IPS-20b (cell line): ENCODE results near the gene NUP93.
"Not testable (repeated sequence)": the region's sequence is repeated elsewhere in the genome, so short reads cannot be mapped to it uniquely, and the experiment has no call there.

Experiments
- H3K27ac ChIP-seq: one replicate; pipeline ENCODE4 v1.5.1; 2013; ENCODE audit warnings: low read length
- H3K27me3 ChIP-seq: 2 replicates; pipeline ENCODE4 v1.6.1; 2013; ENCODE audit warnings: mild to moderate bottlenecking, low read length, inconsistent platforms; ENCODE audit not compliant: insufficient read depth
- H3K36me3 ChIP-seq: 2 replicates; pipeline ENCODE4 v1.6.1; 2013; ENCODE audit warnings: low read depth, mild to moderate bottlenecking, inconsistent platforms, low read length, moderate library complexity; ENCODE audit not compliant: insufficient read depth
- H3K4me1 ChIP-seq: 2 replicates; pipeline ENCODE4 v1.6.1; 2013; ENCODE audit warnings: mild to moderate bottlenecking, control low read depth, inconsistent platforms, low read length, moderate library complexity; ENCODE audit not compliant: insufficient read depth
- H3K4me3 ChIP-seq: 2 replicates; pipeline ENCODE4 v1.5.1; 2013; ENCODE audit warnings: mild to moderate bottlenecking, low read length, inconsistent platforms
- H3K9ac ChIP-seq: 2 replicates; pipeline ENCODE4 v1.6.1; 2013; ENCODE audit warnings: low read depth, mild to moderate bottlenecking, inconsistent platforms, low read length, moderate library complexity
- H3K9me3 ChIP-seq: 2 replicates; pipeline ENCODE4 v1.6.1; 2013; ENCODE audit warnings: mild to moderate bottlenecking, low read depth, low read length, inconsistent platforms; ENCODE audit not compliant: insufficient read depth

The NUP93 gene

DNA sequence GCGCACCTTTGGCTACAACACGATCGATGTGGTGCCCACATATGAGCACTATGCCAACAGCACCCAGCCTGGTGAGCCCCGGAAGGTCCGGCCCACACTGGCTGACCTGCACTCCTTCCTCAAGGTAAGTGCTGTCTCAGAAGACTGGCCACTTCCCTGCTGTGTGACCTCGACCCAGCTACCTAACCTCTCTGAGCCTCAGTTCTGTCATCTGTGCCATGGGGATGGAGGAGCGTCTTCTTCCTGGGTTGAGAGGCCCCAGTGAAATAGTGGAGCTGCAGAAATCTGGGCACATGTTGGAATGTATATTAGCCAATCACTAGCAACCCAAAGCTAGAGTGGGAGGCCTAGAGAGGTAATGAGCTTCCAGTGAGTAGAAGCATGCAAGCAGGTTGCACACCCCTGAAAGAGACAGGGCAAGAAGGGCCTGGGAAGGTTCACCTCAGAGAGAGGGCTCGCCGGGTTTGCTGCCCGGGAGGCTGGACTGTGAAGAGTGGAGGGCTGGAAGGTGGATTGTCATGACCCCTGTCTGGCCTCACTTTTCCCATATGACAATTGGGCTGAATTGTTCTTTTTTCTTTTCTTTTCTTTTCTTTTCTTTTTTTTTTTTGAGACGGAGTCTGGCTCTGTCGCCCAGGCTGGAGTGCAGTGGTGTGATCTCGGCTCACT, 135.6 kb downstream of the NUP93 start:
- Histone ChIP-seq H3K27me3 (no peaks in the 10 kb centered on the region), H3K9me3 (no peaks in the 10 kb centered on the region), H3K27ac (no peak overlapping the region), H3K4me3 (no peak overlapping the region), H3K9ac (no peak overlapping the region), H3K4me1 (no peaks in the 10 kb centered on the region; the same call in none of the 2 replicates), H3K36me3 (no peaks in the 10 kb centered on the region)

GRCh38 chr16:56866955-56867830, 137.3 kb downstream of the NUP93 start:
- H3K9me3 ChIP-seq: no peaks in the 10 kb centered on the region

DNA sequence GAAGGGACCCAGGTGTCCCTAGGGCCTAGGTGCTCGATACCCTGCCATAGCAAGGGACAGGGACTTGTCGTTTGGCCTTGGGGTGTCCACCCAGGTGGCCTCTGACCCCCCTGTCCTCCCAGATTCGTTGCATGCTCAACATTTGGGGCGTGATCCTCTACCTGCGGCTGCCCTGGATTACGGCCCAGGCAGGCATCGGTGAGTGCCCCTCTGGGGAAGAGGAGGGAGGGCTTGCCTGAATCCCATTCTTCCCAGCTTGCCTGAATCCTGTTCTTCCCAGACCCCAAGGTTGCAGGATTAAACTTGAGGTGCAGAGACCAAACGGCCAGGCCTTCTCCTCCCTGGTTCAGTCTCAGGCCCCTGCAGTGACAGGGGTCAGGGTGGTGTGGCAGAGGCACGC, 138.2 kb downstream of the NUP93 start:
- Histone ChIP-seq H3K4me1 (no peaks in the 10 kb centered on the region), H3K27ac (no peak overlapping the region), H3K4me3 (no peak overlapping the region), H3K27me3 (no peaks in the 10 kb centered on the region), H3K36me3 (no peaks in the 10 kb centered on the region), H3K9ac (no peak overlapping the region), H3K9me3 (no peaks in the 10 kb centered on the region)

More at GRCh38 chr16:56866955-56867830, 137.3 kb downstream of the NUP93 start:
- H3K27me3 ChIP-seq: no peaks in the 10 kb centered on the region
- H3K27ac ChIP-seq: no peak overlapping the region
- no peak overlapping the region for H3K9ac ChIP-seq
- H3K4me3 ChIP-seq: no peak overlapping the region
- no peaks in the 10 kb centered on the region for H3K36me3 ChIP-seq
- H3K4me1 ChIP-seq: no peaks in the 10 kb centered on the region

- not testable (repeated sequence) for H3K9me3 ChIP-seq, H3K27me3 ChIP-seq, H3K9ac ChIP-seq, H3K36me3 ChIP-seq, H3K4me1 ChIP-seq, H3K27ac ChIP-seq, H3K4me3 ChIP-seq
Measured at GRCh38 chr16:56868766-56869165, 138.8 kb downstream of the NUP93 start.

GRCh38 chr16:56869513-56870275, 139.8 kb downstream of the NUP93 start:
- Histone ChIP-seq H3K27me3 (no peaks in the 10 kb centered on the region), H3K4me3 (no peak overlapping the region), H3K36me3 (no peaks in the 10 kb centered on the region), H3K9ac (no peak overlapping the region), H3K4me1 (no peaks in the 10 kb centered on the region), H3K9me3 (no peaks in the 10 kb centered on the region), H3K27ac (no peak overlapping the region)

DNA sequence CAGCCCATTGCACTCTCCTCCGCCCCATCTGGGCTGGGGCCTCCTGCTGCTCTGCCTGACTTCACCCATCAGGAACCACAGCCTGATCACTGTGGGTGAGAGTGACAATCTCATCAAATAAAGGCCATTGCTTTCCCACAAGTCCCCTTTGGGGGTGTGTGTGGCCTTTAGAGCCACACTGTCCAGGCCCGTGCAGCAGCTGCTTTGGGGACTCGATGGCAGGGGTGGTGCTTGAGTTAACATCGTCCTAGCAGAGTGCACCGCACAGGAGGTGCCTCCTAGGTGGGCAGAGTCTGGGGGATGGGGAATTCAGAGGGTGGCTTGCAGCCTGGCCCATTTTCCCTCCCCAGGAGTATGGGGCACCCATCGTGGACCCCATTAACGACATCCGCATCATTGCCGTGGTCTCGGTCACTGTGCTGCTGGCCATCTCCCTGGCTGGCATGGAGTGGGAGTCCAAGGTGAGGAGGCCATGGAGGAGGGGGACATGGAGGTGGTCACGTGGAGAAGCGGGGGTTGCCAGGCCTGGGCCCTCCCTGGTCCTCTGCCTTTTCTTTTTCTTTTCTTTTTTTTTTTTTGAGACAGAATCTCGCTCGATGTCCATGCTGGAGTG, 140.5 kb downstream of the NUP93 start:
- Histone ChIP-seq H3K27ac (no peak overlapping the region), H3K4me1 (no peaks in the 10 kb centered on the region), H3K27me3 (no peaks in the 10 kb centered on the region), H3K9me3 (no peaks in the 10 kb centered on the region), H3K36me3 (no peaks in the 10 kb centered on the region), H3K4me3 (no peak overlapping the region), H3K9ac (no peak overlapping the region)

GRCh38 chr16:56871172-56871593, 141.3 kb downstream of the NUP93 start:
- Histone ChIP-seq H3K9ac (no peak overlapping the region), H3K27me3 (no peaks in the 10 kb centered on the region), H3K9me3 (no peaks in the 10 kb centered on the region), H3K4me1 (no peaks in the 10 kb centered on the region), H3K27ac (no peak overlapping the region), H3K4me3 (no peak overlapping the region), H3K36me3 (no peaks in the 10 kb centered on the region)

- Histone ChIP-seq H3K27ac (no peak overlapping the region), H3K4me3 (no peak overlapping the region), H3K27me3 (no peaks in the 10 kb centered on the region), H3K36me3 (no peaks in the 10 kb centered on the region), H3K9me3 (no peaks in the 10 kb centered on the region), H3K4me1 (no peaks in the 10 kb centered on the region), H3K9ac (no peak overlapping the region)
Measured at GRCh38 chr16:56872863-56873391, 143.0 kb downstream of the NUP93 start.

DNA sequence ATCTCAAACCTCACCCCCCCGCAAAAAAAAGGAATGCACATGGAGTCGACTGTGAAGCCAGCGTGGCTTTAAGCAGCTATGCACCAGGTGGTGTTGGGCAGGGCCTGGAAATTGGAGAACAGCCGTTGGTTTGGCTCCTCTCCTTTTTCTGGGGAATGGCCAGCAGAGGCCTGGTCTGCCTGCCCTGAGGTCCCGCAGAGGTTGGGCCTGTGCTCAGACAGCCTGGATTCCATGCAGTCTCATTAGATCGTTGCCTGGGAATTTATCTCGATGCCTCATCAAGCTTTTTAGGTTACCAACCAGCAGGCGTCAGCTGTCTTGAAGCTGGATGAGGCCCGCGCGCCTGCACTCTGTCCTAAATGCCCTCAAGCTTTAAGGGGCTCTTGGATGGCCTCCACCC, 144.9 kb downstream of the NUP93 start:
- Histone ChIP-seq H3K9ac (no peak overlapping the region), H3K9me3 (no peaks in the 10 kb centered on the region), H3K4me3 (no peak overlapping the region), H3K27ac (no peak overlapping the region), H3K4me1 (no peaks in the 10 kb centered on the region), H3K27me3 (no peaks in the 10 kb centered on the region), H3K36me3 (no peaks in the 10 kb centered on the region)

DNA sequence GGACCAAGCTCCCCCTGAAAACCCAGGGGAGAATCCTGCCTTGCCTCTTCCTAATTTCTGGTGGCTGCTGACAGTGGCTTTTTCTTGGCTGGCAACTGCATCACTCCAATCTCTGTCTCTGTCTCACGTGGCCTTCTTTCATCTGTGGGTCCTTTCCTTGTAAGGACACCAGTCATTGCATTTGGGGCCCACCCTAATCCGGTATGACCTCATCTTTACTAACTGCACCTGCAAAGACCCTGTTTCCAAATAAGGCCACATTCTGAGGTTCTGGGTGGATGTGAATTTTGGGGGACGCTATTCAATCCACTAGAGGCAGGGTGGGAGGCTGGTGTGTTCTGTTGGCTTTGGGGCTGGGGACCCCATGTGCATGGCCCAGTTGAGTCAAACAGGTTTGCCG, 146.1 kb downstream of the NUP93 start:
- Histone ChIP-seq H3K36me3 (no peaks in the 10 kb centered on the region), H3K27ac (no peak overlapping the region), H3K4me3 (no peak overlapping the region), H3K27me3 (no peaks in the 10 kb centered on the region), H3K4me1 (no peaks in the 10 kb centered on the region), H3K9ac (no peak overlapping the region), H3K9me3 (no peaks in the 10 kb centered on the region)

- H3K4me3 ChIP-seq: no peak overlapping the region
- H3K4me1 ChIP-seq: no peaks in the 10 kb centered on the region
- no peaks in the 10 kb centered on the region for H3K36me3 ChIP-seq
- H3K27ac ChIP-seq: no peak overlapping the region
- H3K9ac ChIP-seq: no peak overlapping the region
- H3K9me3 ChIP-seq: no peaks in the 10 kb centered on the region
- no peaks in the 10 kb centered on the region for H3K27me3 ChIP-seq
Measured at GRCh38 chr16:56877486-56878182, 147.7 kb downstream of the NUP93 start.
